ENCODE results near the gene SELE.
"Not testable (repeated sequence)": the region's sequence is repeated elsewhere in the genome, so short reads cannot be mapped to it uniquely, and the experiment has no call there.

Gene SELE

DNA sequence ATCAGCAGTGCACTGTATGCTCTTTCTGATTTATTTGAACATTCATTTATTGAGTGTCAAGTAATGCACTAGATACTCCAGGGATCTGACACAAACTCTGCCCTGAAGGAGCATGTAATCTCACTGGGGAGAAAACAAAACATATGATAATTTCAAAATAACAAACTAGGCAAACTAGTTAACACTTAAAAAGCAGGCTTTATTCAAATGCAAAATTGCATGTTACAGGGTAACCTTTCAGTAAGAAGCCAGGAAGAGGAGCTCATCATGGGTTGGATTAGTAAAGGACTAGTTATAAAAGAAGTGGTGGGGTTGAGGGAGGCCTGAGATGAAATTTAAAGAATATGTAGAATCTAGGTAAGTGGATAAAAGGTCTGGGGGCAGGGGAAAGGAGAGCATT is 43.4 kb downstream of the SELE start:
- DNase-seq (ENCODE audit: low read depth): no peak
- TF ChIP-seq, protein P1, sequence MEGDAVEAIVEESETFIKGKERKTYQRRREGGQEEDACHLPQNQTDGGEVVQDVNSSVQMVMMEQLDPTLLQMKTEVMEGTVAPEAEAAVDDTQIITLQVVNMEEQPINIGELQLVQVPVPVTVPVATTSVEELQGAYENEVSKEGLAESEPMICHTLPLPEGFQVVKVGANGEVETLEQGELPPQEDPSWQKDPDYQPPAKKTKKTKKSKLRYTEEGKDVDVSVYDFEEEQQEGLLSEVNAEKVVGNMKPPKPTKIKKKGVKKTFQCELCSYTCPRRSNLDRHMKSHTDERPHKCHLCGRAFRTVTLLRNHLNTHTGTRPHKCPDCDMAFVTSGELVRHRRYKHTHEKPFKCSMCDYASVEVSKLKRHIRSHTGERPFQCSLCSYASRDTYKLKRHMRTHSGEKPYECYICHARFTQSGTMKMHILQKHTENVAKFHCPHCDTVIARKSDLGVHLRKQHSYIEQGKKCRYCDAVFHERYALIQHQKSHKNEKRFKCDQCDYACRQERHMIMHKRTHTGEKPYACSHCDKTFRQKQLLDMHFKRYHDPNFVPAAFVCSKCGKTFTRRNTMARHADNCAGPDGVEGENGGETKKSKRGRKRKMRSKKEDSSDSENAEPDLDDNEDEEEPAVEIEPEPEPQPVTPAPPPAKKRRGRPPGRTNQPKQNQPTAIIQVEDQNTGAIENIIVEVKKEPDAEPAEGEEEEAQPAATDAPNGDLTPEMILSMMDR (IDR thresholded peaks at IDR 0.05; ENCODE audit: control insufficient read depth, insufficient read depth, low read depth, low read length, missing control alignments): no peak
- H3K4me3 ChIP-seq (ENCODE audit: control insufficient read depth, low read depth, low read length): no peak overlapping the region

DNA sequence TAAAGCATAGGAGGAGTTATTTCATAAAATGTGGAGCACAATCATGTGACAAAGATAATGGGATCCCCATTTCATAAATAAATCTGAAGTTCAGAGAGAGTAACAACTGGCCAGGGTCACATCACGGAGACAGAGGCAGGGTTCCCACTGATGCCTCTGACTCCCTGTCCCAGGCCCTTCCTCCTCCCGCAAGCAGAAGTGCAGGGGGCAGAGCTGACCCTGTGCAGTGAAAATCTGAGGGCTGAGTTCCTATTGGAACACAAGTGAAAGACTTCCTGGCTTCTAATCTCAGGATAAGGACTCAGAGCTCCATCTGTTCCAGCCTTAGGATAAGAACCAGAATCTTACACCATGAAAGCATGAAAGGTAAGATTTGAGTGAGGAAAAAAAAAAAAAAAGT is 44.5 kb downstream of the SELE start:
- TF ChIP-seq, protein P1 (IDR thresholded peaks at IDR 0.05; ENCODE audit: control insufficient read depth, insufficient read depth, low read depth, low read length, missing control alignments): no peak
- no peak for DNase-seq (ENCODE audit: low read depth)
- no peak overlapping the region for H3K4me3 ChIP-seq (ENCODE audit: control insufficient read depth, low read depth, low read length)

DNA sequence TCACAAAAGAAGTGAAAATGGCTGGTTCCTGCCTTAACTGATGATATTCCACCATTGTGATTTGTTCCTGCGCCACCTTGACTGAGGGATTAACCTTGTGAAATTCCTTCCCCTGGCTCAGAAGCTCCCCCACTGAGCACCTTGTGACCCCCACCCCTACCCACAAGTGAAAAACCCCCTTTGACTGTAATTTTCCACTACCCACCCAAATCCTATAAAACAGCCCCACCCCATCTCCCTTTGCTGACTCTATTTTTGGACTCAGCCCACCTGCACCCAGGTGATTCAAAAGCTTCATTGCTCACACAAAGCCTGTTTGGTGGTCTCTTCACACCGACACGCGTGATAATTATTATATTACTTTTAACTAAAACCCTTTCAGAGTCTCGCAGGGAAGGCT is 45.5 kb downstream of the SELE start:
- DNase-seq (ENCODE audit: low read depth); H3K4me3 ChIP-seq (ENCODE audit: control insufficient read depth, low read depth, low read length): not testable (repeated sequence)

DNA sequence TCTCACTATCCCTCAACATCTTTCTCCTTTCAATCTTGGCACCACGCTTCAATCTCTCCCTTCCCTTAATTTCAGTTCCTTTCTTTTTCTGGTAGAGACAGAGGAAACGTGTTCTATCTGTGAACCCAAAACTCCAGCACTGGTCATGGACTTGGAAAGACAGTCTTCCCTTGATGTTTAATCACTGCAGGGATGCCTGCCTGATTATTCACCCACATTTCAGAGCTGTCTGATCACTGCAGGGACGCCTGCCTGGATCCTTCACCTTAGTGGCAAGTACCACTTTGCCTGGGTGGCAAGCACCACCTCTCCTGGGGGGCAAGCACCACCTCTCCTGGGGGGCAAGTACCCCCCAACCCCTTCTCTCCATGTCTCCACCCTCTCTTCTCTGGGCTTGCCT is 50.2 kb downstream of the SELE start:
- TF ChIP-seq, protein P1 (IDR thresholded peaks at IDR 0.05; ENCODE audit: control insufficient read depth, insufficient read depth, low read depth, low read length, missing control alignments): no peak
- no peak overlapping the region for H3K4me3 ChIP-seq (ENCODE audit: control insufficient read depth, low read depth, low read length)
- DNase-seq (ENCODE audit: low read depth): no peak

DNA sequence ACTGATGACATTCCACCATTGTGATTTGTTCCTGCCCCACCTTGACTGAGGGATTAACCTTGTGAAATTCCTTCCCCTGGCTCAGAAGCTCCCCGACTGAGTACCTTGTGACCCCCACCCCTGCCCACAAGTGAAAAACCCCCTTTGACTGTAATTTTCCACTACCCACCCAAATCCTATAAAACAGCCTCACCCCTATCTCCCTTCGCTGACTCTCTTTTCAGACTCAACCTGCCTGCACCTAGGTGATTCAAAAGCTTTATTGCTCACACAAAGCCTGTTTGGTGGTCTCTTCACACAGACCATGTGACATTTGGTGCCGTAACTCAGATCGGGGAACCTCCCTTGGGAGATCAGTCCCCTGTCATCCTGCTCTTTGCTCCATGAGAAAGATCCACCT is 50.7 kb downstream of the SELE start:
- DNase-seq (ENCODE audit: low read depth); H3K4me3 ChIP-seq (ENCODE audit: control insufficient read depth, low read depth, low read length): not testable (repeated sequence)

DNA sequence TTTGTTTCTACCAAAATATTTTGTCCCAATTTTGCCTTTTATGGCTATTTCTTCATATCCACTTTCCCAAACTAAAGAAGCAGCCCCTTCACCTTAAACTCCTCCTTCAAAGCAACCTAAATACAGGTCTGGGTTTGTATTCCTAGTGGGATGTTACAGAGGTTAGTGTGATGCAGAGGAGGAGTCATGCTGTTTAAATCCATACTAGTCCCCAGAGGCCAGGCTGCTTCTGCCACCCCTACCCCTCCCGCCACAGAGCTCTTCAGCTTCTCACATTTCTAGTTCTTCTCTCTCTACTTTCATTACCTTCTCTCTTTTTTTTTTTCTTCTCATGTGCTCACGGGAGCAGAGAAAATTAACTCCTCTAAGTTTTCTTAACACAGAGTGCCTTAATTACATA is 51.8 kb downstream of the SELE start:
- TF ChIP-seq, protein P1 (IDR thresholded peaks at IDR 0.05; ENCODE audit: control insufficient read depth, insufficient read depth, low read depth, low read length, missing control alignments): no peak
- DNase-seq (ENCODE audit: low read depth): no peak
- H3K4me3 ChIP-seq (ENCODE audit: control insufficient read depth, low read depth, low read length): no peak overlapping the region

DNA sequence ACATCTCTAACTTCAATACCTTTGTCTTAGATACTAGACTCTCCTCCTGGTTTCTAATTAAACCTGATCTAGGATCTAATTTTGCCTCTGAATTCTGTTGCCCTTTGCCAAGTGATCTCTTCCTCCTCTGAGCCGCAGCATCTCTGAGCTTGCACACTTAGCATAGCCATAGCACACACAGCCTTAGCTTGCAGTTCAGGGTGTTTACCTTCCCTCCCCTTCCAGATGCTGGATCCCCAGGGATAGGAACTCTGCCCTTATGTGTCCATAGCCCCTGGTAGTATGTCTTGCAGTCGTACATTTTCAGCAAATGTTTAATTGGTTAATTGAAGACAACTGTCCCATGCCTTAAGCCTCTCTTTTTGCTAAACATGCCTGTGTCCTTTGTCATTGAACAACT is 52.7 kb downstream of the SELE start:
- TF ChIP-seq, protein P1 (IDR thresholded peaks at IDR 0.05; ENCODE audit: control insufficient read depth, insufficient read depth, low read depth, low read length, missing control alignments): no peak
- no peak for DNase-seq (ENCODE audit: low read depth)
- no peak overlapping the region for H3K4me3 ChIP-seq (ENCODE audit: control insufficient read depth, low read depth, low read length)

DNA sequence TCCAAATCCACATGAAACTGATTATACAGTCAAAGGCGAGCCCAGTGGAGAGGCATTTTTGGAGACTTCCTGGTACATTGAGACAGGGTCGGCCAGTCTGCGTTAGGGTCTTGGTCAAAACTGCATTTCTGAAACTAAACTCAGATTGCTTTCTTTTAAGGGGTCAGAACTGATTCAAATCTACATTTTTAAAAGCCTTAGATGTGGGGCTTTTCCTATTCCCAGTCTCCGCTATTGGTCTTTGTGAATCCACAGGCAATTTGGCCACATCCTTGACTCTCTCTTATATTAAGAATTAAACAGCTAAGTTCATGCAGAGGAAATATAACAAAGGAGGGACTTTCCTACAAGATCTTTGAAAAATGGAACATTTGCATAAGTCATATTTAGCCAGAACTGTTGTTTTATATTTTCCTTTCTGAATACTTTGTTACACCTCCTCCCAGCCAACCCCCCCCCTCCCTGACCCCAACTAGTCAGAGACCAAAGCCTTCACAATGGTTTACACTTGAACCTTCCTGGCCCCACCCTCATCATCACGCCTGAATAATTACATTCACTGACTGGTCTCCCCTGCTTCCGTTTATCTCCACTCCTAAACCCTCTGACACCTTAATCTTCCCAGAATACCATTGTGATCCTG is 53.4 kb downstream of the SELE start:
- no peak for DNase-seq (ENCODE audit: low read depth)
- TF ChIP-seq, protein P1 (IDR thresholded peaks at IDR 0.05; ENCODE audit: control insufficient read depth, insufficient read depth, low read depth, low read length, missing control alignments): no peak
- no peak overlapping the region for H3K4me3 ChIP-seq (ENCODE audit: control insufficient read depth, low read depth, low read length)
